ENCODE measurements around the gene PSME3IP1. TPM values are rescaled to one million over a fixed set of nuclear protein-coding genes. Genes with fewer than 3 reads are reported as not detected.

Gene PSME3IP1
- total RNA-seq, 4 donors from 2014 or later, result 55.7 to 308 (median 109) TPM

DNA sequence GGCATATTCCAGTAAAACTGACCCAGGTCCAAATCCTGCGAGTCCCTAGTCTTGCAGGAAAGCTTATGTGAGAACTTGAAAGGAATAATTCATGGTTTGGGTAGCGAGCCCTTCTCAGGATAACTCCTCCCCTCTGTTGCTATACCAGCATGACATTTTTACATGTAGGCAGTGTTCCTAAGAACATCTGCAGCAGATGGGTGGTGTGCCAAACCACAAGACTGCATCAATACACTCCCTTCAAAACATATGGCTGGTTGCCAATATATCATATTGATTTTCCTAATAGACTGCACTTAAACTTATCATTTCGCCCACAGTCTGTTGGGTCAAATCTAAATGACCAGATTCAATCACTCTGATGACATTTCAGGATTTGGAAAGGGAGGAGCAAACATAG is 19.9 kb downstream of the PSME3IP1 start:
- Histone ChIP-seq H3K27ac (no peak overlapping the region), H3K36me3 (peaks cover 0 to 72% (median 0%) of the 10 kb centered on the region in 3 donors)

GRCh38 chr16:57165483-57165882 is 20.4 kb downstream of the PSME3IP1 start:
- Histone ChIP-seq H3K4me1 (no peaks in the 10 kb centered on the region), H3K9me3 (no peaks in the 10 kb centered on the region), H3K4me3 (no peak overlapping the region), H3K36me3 (peaks cover 0 to 68% (median 0%) of the 10 kb centered on the region in 3 donors), H3K27ac (no peak overlapping the region), H3K27me3 (no peaks in the 10 kb centered on the region)
- TF ChIP-seq POLR2A (IDR thresholded peaks at IDR 0.05) (no peak), CTCF (IDR thresholded peaks at IDR 0.05) (no peak)
- DNase-seq, result no peak

More for the DNA sequence above, 19.9 kb downstream of the PSME3IP1 start:
- no peak for TF ChIP-seq POLR2A (IDR thresholded peaks at IDR 0.05)
- TF ChIP-seq CTCF (IDR thresholded peaks at IDR 0.05), result no peak
- DNase-seq, result no peak
- Histone ChIP-seq H3K27me3 (no peaks in the 10 kb centered on the region), H3K4me1 (no peaks in the 10 kb centered on the region), H3K4me3 (no peak overlapping the region), H3K9me3 (no peaks in the 10 kb centered on the region)

- DNase-seq, result no peak
- no peak overlapping the region for H3K4me3 ChIP-seq
- no peaks in the 10 kb centered on the region for H3K9me3 ChIP-seq
- H3K36me3 ChIP-seq, result peaks cover 0 to 65% (median 0%) of the 10 kb centered on the region in 3 donors
- no peaks in the 10 kb centered on the region for H3K27me3 ChIP-seq
- H3K4me1 ChIP-seq, result no peaks in the 10 kb centered on the region
- no peak overlapping the region for H3K27ac ChIP-seq
- TF ChIP-seq POLR2A (IDR thresholded peaks at IDR 0.05) (no peak), CTCF (IDR thresholded peaks at IDR 0.05) (no peak)
These were observed 22.0 kb downstream of the PSME3IP1 start for GRCh38 chr16:57163842-57164241.

- no peaks in the 10 kb centered on the region for H3K4me1 ChIP-seq
- no peak overlapping the region for H3K27ac ChIP-seq
- H3K36me3 ChIP-seq, result peaks cover 0 to 78% (median 0%) of the 10 kb centered on the region in 3 donors
- no peak for TF ChIP-seq CTCF (IDR thresholded peaks at IDR 0.05)
- no peak for TF ChIP-seq POLR2A (IDR thresholded peaks at IDR 0.05)
- no peak overlapping the region for H3K4me3 ChIP-seq
- no peak for DNase-seq
- no peaks in the 10 kb centered on the region for H3K27me3 ChIP-seq
- no peaks in the 10 kb centered on the region for H3K9me3 ChIP-seq
These were observed 26.4 kb downstream of the PSME3IP1 start for GRCh38 chr16:57159447-57159846.

- Histone ChIP-seq H3K36me3 (peaks cover 0 to 78% (median 0%) of the 10 kb centered on the region in 3 donors), H3K4me3 (no peak overlapping the region), H3K27me3 (no peaks in the 10 kb centered on the region), H3K4me1 (no peaks in the 10 kb centered on the region), H3K27ac (no peak overlapping the region), H3K9me3 (no peaks in the 10 kb centered on the region)
- no peak for DNase-seq
- TF ChIP-seq CTCF (IDR thresholded peaks at IDR 0.05), result no peak
- no peak for TF ChIP-seq POLR2A (IDR thresholded peaks at IDR 0.05)
These were observed 28.3 kb downstream of the PSME3IP1 start for GRCh38 chr16:57157533-57157932.

DNA sequence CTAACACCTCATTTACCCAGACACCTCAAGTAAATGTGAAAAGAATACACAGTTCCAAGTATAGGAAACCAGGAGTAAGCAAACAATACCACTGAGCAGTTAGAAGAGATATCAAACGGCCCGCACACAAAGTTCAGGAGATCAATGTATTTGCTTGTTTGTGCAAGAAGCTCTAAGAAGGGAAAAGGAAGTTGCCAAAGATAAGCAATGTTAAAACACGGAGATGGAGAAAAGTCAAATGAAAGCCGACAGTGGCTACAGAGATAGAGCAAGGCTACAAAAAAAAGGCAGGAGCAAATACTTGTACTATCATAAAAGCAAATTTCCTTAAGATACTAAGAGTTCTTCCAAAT is 29.5 kb downstream of the PSME3IP1 start:
- DNase-seq, result no peak
- no peak overlapping the region for H3K4me3 ChIP-seq
- no peaks in the 10 kb centered on the region for H3K9me3 ChIP-seq
- no peaks in the 10 kb centered on the region for H3K4me1 ChIP-seq
- H3K36me3 ChIP-seq, result peaks cover 0 to 69% (median 0%) of the 10 kb centered on the region in 3 donors
- no peak for TF ChIP-seq CTCF (IDR thresholded peaks at IDR 0.05)
- no peak for TF ChIP-seq POLR2A (IDR thresholded peaks at IDR 0.05)
- H3K27ac ChIP-seq, result no peak overlapping the region
- H3K27me3 ChIP-seq, result no peaks in the 10 kb centered on the region
